ENCODE measurements around the gene GSG1.
A peak's percentile ranks its signal among the peaks of the same experiment; 100 is the strongest.
"Not testable (repeated sequence)": the region's sequence is repeated elsewhere in the genome, so short reads cannot be mapped to it uniquely, and the experiment has no call there.

The GSG1 gene

DNA sequence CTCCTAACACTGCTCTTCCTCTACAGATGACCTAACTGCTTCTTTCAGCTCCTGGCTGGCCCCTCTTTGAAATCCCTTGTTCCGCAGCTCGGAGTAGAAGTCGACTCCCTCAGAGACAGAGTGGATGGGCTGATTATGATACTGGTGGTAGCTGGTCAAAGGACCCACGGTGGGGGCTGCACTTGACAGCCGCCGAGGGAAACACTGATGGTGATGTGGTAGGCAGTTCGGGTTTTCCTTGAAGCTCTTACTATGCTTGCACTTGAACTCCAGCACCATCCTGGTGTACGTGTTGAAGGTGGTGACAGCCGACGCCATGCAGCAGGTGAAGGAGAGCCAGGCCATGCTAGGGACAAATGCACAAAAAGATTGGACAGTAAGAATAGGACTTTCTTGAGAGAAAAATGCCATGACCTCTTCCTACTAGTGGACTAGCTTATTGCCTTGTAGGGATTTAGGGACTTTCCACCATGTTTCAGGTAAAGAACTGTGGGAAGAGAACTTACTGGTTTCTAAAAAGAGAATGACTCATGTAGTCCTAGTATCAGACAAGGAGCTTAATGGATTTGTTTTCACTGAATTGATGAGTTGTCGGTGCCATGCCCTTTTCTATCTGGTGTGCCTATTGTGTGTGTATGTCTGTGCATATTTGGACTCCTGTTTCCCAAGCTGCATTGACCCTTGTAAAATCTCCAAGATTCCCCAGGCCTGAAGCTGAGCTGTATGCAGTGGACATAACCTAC is 18.4 kb downstream of the GSG1 start:
- no peak overlapping the region for H3K4me3 ChIP-seq (ENCODE audit: low read length)
- TF ChIP-seq, protein P1, sequence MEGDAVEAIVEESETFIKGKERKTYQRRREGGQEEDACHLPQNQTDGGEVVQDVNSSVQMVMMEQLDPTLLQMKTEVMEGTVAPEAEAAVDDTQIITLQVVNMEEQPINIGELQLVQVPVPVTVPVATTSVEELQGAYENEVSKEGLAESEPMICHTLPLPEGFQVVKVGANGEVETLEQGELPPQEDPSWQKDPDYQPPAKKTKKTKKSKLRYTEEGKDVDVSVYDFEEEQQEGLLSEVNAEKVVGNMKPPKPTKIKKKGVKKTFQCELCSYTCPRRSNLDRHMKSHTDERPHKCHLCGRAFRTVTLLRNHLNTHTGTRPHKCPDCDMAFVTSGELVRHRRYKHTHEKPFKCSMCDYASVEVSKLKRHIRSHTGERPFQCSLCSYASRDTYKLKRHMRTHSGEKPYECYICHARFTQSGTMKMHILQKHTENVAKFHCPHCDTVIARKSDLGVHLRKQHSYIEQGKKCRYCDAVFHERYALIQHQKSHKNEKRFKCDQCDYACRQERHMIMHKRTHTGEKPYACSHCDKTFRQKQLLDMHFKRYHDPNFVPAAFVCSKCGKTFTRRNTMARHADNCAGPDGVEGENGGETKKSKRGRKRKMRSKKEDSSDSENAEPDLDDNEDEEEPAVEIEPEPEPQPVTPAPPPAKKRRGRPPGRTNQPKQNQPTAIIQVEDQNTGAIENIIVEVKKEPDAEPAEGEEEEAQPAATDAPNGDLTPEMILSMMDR (conservative IDR thresholded peaks at IDR 0.05; ENCODE audit: low read depth, low read length), result no peak
- DNase-seq (ENCODE audit: low read depth), result no peak

DNA sequence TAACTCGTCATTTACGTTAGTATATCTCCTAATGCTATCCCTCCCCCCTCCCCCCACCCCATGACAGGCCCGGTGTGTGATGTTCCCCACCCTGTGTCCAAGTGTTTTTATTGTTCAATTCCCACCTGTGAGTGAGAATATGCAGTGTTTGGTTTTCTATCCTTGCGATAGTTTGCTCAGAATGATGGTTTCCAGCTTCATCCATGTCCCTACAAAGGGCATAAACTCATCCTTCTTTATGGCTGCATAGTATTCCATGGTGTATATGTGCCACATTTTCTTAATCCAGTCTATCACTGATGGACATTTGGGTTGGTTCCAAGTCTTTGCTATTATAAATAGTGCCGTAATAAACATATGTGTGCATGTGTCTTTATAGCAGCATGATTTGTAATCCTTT is 19.8 kb downstream of the GSG1 start:
- H3K4me3 ChIP-seq (ENCODE audit: low read length); DNase-seq (ENCODE audit: low read depth): not testable (repeated sequence)

DNA sequence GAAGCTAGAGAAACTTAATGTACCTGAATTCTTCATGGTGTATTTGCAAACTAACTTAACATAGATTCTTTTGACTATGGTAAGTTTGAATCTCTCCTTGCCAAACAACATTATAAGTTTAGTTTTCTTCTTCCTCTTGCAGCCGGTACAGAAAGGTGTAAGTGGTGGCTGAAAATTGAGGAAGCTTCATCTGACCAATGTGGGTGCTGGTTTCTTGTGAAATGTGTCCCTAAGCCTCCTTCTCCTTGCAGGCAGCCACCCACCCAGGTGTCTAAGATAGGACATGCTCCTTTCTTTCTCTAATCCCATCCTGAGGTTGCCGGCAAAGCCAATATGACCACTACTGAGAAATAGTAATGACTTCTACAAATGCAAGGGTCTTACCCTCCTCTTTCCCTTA is 20.6 kb downstream of the GSG1 start:
- TF ChIP-seq, protein P1 (conservative IDR thresholded peaks at IDR 0.05; ENCODE audit: low read depth, low read length), result no peak
- H3K4me3 ChIP-seq (ENCODE audit: low read length), result no peak overlapping the region

DNA sequence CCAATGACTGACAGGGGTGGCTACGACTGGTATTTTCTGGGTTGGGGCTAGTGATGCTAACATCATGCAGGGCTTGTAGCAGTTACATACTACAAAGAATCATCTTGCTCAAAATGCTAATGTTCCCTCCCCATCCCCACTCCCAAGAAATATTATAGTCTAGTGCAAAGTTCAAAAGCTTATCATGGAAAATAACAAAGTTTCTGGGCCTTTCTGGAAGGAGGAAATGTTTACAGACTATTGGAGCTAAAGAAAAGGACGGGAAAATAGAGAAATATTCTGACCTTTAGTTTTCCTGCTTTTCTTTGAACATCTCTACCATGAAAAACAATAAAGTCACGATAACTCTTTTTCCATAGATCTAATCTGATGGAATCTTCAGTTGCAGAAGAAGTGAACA is 23.2 kb downstream of the GSG1 start:
- TF ChIP-seq, protein P1 (conservative IDR thresholded peaks at IDR 0.05; ENCODE audit: low read depth, low read length), result no peak
- H3K4me3 ChIP-seq (ENCODE audit: low read length), result no peak overlapping the region
- no peak for DNase-seq (ENCODE audit: low read depth)

More for the DNA sequence above, 20.6 kb downstream of the GSG1 start:
- no peak for DNase-seq (ENCODE audit: low read depth)

DNA sequence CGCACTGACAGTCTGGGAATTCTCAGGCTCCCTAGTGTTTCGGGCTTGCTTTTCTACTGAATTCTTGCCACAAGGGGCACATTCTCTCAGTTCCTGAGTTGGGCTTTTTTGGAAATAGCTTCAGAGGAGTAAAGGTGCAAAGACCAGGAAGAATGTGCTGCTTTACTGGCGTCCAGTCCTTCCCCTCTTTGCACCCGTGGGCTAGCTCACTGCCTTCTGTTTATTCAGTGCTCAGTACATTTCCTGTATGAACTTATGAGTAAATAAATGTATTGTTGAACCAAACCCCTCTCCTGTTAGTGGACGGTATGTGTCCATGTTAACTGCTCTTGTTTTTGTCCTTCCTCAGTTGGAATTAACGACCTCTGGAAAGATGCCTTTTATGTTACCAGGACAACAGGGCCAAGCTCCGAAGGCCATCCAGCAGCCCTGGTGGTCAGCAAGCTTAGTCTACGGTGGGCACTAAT is 24.0 kb downstream of the GSG1 start:
- DNase-seq (ENCODE audit: low read depth), result no peak
- H3K4me3 ChIP-seq (ENCODE audit: low read length), result no peak overlapping the region
- TF ChIP-seq, protein P1 (conservative IDR thresholded peaks at IDR 0.05; ENCODE audit: low read depth, low read length), result peak; percentile 17

DNA sequence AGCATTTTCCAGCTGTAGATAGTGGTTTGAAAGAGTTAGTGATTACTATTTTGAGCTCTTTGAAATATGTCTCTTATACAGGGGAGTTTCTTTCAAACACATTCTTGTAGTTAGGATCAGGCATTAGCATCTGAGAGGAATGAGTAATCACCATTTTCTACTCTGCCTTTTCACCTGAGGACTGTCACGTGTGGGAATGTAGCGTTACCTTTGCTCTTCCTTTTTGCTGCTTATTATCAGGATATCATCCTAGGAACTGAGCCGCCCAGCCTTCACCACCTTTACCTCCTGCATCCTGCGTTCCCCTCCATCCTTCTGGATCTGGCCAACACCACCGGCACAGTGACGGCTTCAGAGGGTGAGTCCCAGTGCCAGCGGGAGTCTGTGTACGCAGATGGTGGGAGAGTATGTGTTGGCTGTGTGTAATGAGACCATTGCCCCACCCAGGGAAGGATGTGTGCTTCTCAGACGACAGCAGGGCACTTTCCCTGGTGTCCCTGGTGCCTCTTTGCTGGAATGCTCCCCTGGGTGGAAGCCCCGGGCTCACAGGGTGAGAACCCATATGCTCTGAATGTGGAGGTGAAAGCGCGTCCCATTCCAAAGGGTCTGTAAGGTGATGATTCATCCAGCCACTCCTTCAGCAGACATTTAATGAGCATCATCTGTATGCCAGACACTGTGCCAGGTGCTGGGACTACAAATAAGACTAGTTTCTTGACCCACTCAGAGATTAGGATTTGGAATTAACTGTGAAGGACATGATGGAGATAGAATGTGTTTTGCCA is 27.5 kb downstream of the GSG1 start:
- no peak for DNase-seq (ENCODE audit: low read depth)
- TF ChIP-seq, protein P1 (conservative IDR thresholded peaks at IDR 0.05; ENCODE audit: low read depth, low read length), result no peak
- H3K4me3 ChIP-seq (ENCODE audit: low read length), result no peak overlapping the region

DNA sequence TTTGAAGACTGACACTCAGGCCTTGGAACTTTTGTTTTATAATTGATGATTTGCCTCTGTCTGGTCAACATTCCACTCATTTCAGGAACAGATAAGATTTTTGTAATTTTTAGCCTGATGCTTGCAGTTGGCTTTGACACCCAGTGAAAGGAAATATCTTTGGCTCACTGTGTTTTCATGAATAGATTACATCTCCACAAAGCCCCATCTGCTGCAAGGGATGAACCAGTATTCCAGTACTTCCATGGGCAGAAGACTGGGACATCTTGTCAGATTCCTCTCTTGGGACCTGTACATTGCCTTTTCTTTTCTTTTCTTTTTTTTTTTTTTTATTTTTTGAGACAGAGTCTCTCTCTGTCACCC is 28.4 kb downstream of the GSG1 start:
- TF ChIP-seq, protein P1 (conservative IDR thresholded peaks at IDR 0.05; ENCODE audit: low read depth, low read length), result no peak
- no peak overlapping the region for H3K4me3 ChIP-seq (ENCODE audit: low read length)
- no peak for DNase-seq (ENCODE audit: low read depth)

All from retinal pigment epithelial cell (primary cell).